NCI-H2107 treated with DMSO at 0.1 percent for 48 hours (cell line): ENCODE results near the gene GUCY2C.
"Not testable (repeated sequence)": the region's sequence is repeated elsewhere in the genome, so short reads cannot be mapped to it uniquely, and the experiment has no call there.

ENCODE experiments used
- DNase-seq: peaks from one replicate; lab custom pipeline; 2025; ENCODE audit not compliant: unreplicated experiment; lab: John Stamatoyannopoulos, UW

The GUCY2C gene

GRCh38 chr12:14682231-14682630, 14.2 kb downstream of the GUCY2C start:
- DNase-seq = not testable (repeated sequence)

GRCh38 chr12:14681625-14682024, 14.8 kb downstream of the GUCY2C start:
- no peak for DNase-seq

GRCh38 chr12:14681190-14681589, 15.2 kb downstream of the GUCY2C start:
- DNase-seq = no peak

GRCh38 chr12:14678547-14679150, 17.8 kb downstream of the GUCY2C start:
- DNase-seq = no peak

- no peak for DNase-seq
Observed at GRCh38 chr12:14668591-14668990, 27.8 kb downstream of the GUCY2C start.

GRCh38 chr12:14665354-14666348, 30.7 kb downstream of the GUCY2C start:
- no peak for DNase-seq

- peak; percentile 57 for DNase-seq
Observed at GRCh38 chr12:14664434-14665023, 31.9 kb downstream of the GUCY2C start.

- no peak for DNase-seq
Observed at GRCh38 chr12:14663002-14663401, 33.4 kb downstream of the GUCY2C start.

GRCh38 chr12:14656846-14657245, 39.6 kb downstream of the GUCY2C start:
- no peak for DNase-seq

GRCh38 chr12:14655284-14655683, 41.1 kb downstream of the GUCY2C start:
- DNase-seq = no peak

- DNase-seq = no peak
Observed at GRCh38 chr12:14654842-14655241, 41.6 kb downstream of the GUCY2C start.

- DNase-seq = no peak
Observed at GRCh38 chr12:14654416-14654815, 42.0 kb downstream of the GUCY2C start.

GRCh38 chr12:14652483-14652882, 43.9 kb downstream of the GUCY2C start:
- DNase-seq = no peak

GRCh38 chr12:14651371-14651770, 45.0 kb downstream of the GUCY2C start:
- no peak for DNase-seq

- DNase-seq = no peak
Observed at GRCh38 chr12:14650789-14651188, 45.6 kb downstream of the GUCY2C start.

- DNase-seq = no peak
Observed at GRCh38 chr12:14647028-14647750, 49.2 kb downstream of the GUCY2C start.

- no peak for DNase-seq
Observed at GRCh38 chr12:14643251-14643650, 53.1 kb downstream of the GUCY2C start.

- DNase-seq = no peak
Observed at GRCh38 chr12:14638066-14638465, 58.3 kb downstream of the GUCY2C start.

- no peak for DNase-seq
Observed at GRCh38 chr12:14635776-14636175, 60.6 kb downstream of the GUCY2C start.

GRCh38 chr12:14630793-14631192, 65.6 kb downstream of the GUCY2C start:
- DNase-seq = no peak
